ENCODE measurements around the gene RTF2.

- TF ChIP-seq CTCF (conservative IDR thresholded peaks at IDR 0.05) (no peak), ZFX (IDR thresholded peaks at IDR 0.05) (no peak)
Observed at GRCh38 chr20:56433221-56433879, 35.1 kb upstream of the RTF2 start.

All from C4-2B (cell line).